HG02840 (cell line): ENCODE measurements around the gene SPATA12.
"Not testable (repeated sequence)": the region's sequence is repeated elsewhere in the genome, so short reads cannot be mapped to it uniquely, and the experiment has no call there.

Experiments
- ATAC-seq: cut with Tn5 transposase; IDR thresholded peaks from one replicate; pipeline ENCODE4 v1.9.1; 2021; ENCODE audit warnings: mild to moderate bottlenecking, moderate library complexity, moderate number of reproducible peaks; ENCODE audit not compliant: unreplicated experiment, low FRiP score

Gene SPATA12

GRCh38 chr3:57080171-57080570 is 19.7 kb downstream of the SPATA12 start:
- ATAC-seq, result no peak

GRCh38 chr3:57081173-57081572 is 20.7 kb downstream of the SPATA12 start:
- ATAC-seq, result no peak

DNA sequence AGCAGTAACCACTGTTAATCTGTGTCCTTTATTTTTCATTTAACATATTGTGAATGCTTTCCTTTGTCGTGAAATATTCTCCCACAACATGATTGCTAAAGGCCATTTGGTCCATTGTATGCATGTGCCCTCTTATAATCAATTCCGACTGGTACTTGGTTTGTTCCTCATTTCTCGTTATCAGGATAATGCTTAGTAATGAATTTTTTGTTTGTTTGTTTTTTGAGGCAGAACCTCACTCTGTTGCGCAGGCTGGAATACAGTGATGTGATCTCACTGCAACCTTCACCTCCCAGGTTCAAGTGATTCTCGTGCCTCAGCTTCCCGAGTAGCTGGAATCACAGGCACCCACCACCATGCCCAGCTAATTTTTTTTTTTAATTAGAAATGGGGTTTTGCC is 22.0 kb downstream of the SPATA12 start:
- no peak for ATAC-seq

DNA sequence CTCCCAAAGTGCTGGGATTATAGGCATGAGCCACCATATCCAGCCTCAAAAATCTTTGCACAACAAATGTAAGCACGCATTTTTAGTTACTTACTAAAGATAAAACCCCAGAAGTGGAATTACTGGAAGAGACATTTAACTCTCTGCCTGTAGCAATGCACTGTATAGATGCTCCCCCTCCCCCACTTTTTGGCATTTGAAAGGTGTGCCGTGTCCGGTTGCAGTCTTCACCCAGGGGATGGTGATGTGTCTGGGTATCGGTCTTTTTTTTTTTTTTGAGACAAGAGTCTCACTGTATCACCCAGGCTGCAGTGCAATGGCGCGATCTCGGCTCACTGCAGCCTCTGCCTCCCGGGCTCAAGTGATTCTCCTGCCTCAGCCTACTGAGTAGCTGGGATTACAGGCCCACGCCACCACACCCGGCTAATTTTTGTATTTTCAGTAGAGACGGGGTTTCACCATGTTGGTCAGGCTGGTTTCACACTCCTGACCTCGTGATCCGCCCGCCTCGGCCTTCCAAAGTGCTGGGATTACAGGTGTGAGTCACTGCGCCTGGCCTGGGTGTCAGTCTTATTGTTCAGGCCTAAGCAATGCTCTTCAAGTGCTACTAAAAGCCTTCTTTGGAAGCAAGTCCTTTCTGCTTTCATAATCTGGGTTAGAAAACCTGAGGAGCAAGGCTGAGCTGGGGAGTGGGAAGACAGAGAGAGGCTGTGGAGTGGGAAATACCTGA is 23.0 kb downstream of the SPATA12 start:
- ATAC-seq, result not testable (repeated sequence)

DNA sequence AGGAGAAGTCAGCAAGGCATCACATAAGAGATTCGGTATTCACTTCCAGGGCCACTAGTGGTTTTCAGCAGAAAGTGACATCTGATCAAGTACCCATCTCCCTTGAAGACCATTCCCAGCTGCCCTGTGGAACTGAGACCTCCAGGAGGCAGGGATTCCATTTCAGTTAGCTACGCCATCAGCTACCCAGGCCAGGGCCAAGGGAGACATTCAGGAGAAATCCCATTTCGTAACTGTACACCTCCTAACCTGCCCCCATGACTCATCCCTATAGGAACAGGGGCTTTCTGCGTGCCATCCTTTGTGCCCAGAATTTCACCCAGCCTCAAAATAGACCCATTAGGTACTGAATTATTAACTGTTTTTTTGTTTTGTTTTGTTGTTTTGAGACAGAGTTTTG is 24.7 kb downstream of the SPATA12 start:
- ATAC-seq, result no peak

- ATAC-seq, result no peak
Measured at GRCh38 chr3:57086201-57086600, 25.7 kb downstream of the SPATA12 start.

- ATAC-seq, result no peak
Measured at GRCh38 chr3:57087361-57088092, 27.1 kb downstream of the SPATA12 start.

DNA sequence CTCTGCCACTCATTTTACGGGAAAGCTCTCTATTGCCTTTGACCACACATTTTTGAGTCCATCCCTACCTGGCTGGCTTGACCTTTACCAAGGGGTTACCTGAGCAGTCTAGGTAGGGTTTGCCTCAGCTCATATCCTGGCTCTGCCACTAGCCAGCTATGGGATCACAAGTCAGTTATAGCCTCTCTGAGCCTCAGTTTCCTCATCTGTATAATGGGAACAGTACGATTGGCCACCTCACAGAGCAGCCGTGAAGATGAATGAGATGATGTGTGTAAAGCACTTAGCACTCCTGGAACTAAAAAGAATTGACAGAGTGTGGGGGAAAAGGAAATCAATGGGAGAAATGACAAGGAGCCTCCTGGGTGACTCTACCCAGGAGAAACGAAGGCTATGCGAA is 28.0 kb downstream of the SPATA12 start:
- ATAC-seq, result no peak

DNA sequence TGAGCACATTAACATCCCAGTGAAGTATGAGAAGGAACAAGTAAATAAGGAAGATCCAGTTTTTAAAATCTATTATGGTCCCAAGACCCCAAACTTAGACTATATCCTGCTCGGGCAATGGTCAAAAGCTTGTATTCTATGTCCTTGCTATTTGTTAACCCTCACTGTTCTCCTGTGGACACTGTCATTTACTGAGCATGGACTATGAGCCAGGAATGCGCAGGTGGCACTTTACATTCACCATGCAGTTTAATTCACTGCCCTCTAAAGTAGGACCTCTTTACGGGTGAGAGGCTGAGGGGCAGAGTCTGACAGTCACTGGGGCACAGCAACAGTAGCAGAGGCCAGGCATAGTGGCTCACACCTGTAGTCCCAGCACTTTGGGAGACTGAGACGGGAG is 28.6 kb downstream of the SPATA12 start:
- no peak for ATAC-seq

DNA sequence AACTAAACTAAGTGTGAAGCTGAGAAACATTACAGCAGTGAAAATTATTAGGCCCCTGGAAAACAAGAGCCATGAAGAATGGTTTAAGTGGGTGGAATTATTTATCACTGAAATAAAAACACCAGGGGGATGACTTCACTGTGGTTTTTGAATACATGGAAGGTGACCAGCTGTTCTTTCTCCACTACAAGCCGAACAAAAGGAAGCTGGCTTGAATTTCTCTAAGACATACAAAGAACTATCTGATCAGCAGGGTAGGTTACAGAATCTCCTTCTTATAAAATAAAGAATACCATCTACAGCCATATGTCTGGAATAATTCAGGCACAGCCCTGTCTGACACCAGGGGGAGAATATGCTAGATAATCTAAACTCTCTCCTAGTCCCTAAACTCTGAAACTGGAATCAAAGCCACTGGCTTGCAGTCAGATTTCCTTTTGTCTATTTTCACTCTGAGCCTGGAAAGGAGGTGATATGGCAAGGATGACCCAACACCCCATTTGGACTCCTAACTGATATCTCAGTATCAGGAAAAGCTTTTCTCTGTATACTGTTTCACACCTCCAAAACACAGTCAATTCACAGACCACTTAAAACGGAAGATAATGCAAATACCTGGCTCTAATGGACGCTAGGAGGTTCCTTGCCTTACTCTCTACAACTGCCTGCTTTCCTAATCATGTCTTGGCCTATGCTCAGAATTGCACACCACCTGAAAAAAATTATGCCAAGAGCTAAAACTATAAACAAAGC is 31.2 kb downstream of the SPATA12 start:
- ATAC-seq, result no peak

DNA sequence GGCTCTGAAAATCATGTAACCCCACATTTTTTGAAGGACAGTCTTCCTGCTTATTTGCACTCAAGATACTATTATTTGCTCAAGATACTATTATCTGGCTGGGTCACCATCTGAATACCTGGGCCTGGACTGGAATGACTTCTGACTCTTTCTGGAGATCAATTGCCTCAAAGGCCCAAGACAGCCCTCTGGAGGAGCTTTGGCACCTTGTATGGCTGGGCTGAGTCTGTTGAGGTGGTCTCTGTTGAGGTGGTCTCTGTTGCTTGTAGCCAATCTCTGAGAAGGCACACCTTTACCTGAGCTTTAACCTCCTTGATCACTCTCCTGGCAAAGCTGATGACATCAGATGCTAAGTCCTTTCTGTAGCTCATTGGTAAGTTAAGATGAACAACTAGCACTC is 33.0 kb downstream of the SPATA12 start:
- no peak for ATAC-seq

DNA sequence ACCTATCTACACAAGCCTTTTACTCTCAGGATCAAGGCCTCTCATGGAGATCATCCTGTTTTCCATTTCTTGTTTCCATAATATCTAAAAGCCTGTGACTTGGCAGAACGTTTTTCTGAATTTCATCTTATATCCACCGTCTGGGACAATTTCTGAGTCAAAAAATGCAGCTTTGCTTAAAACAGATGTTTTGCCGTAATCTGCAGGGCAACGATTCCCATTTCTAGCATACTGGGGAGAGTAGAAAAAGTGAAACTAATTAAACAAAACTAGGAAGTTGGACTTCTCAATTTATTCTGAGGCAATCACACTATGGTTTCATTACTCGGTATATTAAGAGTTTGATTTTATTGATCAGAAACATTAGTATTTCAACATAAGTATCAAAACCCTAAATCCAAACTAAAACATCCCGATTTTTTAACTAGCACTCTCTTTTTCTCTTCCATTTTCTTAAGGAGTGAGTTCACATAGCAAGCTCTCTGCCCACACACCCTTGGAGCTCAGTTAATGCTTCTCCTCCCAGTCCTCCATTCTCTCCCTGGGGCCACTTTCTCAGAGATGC is 33.6 kb downstream of the SPATA12 start:
- no peak for ATAC-seq

GRCh38 chr3:57094575-57094974 is 34.1 kb downstream of the SPATA12 start:
- ATAC-seq, result no peak

DNA sequence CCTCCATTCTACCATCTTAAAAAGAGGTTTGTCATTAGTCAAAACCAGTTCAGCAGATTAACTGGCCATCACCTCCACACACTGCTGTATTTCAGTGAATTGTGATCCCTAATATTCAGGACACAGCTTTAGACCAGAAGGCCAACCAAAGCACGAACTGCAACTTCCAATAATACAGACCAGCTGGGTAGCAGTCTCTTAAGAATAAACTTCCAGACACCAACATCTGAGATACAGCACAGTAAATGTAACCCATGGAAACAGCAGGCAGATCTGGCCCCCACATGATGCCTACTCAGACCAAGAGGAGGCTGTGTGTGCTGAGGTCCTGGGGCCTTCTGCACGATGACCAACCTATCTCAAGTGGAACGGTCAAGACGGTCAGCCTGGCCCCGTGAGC is 34.9 kb downstream of the SPATA12 start:
- no peak for ATAC-seq

DNA sequence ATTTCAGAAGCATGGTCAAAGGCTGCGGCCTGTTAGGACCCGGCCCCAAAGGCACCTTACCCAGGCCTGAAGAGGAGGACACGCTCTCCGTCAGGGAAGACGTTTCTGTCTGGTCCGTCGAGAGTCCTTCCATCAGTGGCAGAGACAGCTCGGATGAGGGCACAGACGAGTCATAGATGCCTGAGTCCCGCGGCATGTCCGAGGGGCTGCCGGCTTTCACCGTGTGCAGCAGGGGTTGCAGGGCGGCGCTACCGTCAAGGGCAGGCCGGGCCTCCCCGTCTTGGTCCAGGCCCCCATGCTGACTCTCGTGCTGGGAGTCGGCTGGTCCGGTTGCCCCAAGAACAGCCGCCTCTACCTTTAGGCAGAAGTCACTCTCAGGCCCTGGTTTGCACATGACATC is 37.1 kb downstream of the SPATA12 start:
- ATAC-seq, result no peak

DNA sequence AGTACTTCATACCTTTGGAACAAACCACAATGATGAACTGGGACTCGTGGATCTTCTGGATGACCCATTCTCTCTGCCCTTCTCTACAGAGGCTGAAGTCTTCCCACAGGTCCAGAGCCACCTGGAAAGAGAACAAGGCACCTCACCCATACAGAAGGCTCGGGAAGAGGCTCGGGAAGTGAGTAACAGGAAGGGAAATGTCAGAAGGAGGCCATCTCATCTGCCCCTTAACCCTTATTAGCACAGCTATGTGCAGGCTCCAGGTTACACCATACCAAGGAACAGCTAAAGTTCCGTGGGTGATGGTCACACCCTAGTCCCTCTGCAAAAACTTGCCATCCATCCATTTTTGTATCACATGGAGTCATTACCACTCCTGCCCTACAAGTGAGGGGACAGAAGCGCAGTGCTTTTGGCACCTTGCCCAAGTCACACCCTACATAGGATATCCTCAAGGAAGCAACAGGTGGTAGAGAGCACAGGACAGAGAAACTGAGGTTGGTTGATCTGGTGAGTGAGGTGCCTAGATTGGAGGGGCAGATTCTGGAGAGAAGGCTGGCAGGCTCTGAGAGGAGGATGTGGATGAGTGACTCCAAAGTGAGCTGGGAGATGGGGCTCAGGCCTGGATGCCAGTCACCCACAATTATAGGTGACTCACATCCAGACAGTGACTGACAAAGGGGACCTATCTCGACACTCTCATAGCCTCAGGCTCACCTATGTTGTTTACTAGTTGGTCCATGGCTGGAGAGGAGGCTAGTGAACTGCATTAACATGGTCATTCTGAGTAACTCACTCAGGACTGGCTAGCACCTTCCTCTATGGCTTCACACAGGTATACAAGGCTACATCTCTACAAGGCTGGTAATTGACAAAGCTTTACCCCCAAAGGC is 38.2 kb downstream of the SPATA12 start:
- ATAC-seq, result no peak

DNA sequence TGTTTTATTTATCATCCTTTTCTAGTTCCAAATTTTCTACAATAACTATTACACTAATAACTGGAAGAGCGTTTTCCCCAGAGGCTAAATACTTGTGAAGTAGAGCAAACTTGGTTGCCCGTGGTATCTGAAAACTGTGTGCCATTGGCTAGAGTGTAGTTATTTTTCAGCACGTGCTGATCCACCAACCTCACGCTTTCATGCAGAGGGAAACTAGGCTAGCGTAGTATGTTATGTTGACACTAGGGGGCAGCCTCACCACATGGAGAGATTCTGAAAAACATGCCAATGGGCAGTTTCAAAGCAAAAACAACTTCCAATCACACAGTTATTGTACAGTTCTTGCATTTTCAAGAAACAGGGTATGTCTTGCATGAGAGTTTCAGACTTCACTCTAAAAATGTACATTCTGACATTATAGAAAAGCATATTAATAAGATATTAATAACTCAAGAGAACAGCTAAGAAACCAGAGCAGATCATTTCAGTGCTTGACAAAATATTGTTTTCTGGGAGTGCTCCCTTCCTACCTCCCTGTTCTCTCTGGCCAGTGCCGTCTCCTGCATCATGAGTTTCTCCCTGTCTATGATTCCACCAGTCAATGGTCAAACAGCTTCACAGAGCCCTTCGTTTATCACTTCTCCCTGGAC is 39.7 kb downstream of the SPATA12 start:
- no peak for ATAC-seq

DNA sequence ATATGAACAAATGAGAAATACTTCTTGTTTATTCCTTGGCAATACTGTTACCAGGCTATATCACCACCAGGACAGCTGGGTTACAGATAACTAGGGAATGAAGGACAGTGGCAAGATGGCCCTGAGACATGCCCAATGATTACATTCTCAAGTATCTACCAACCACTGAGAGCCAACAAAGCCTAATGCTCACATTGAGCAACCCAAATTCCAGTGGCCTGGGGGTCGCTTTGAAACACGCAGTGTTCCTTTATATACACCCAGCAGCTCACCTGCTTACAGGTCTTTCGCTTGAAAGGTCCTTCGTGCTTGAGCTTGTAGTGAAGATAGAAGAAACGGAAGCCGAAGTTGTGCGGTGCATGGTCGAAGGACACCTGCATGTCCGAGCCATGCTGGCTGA is 45.1 kb downstream of the SPATA12 start:
- no peak for ATAC-seq

- no peak for ATAC-seq
Measured at GRCh38 chr3:57108684-57109083, 48.2 kb downstream of the SPATA12 start.
